NCI-H1417 treated with DMSO at 0.1 percent for 48 hours (cell line): ENCODE data around the gene HDAC7.
"Not testable (repeated sequence)": the region's sequence is repeated elsewhere in the genome, so short reads cannot be mapped to it uniquely, and the experiment has no call there.

Source experiments
- DNase-seq: peaks from one replicate; lab custom pipeline; 2025; lab: John Stamatoyannopoulos, UW

The HDAC7 gene

GRCh38 chr12:47849261-47849660 lies 29.6 kb upstream of the HDAC7 start:
- DNase-seq, result no peak

- no peak for DNase-seq
These were observed 29.1 kb upstream of the HDAC7 start for GRCh38 chr12:47848853-47849252.

- DNase-seq, result no peak
These were observed 26.7 kb upstream of the HDAC7 start for GRCh38 chr12:47846294-47846996.

- no peak for DNase-seq
These were observed 25.4 kb upstream of the HDAC7 start for GRCh38 chr12:47845081-47845480.

- no peak for DNase-seq
These were observed 24.7 kb upstream of the HDAC7 start for GRCh38 chr12:47844264-47845019.

GRCh38 chr12:47843226-47843980 lies 23.7 kb upstream of the HDAC7 start:
- no peak for DNase-seq

GRCh38 chr12:47842543-47842942 lies 22.8 kb upstream of the HDAC7 start:
- not testable (repeated sequence) for DNase-seq

GRCh38 chr12:47841910-47842309 lies 22.2 kb upstream of the HDAC7 start:
- DNase-seq, result no peak

- no peak for DNase-seq
These were observed 21.8 kb upstream of the HDAC7 start for GRCh38 chr12:47841501-47841900.

GRCh38 chr12:47840571-47840970 lies 20.9 kb upstream of the HDAC7 start:
- DNase-seq, result no peak

GRCh38 chr12:47839214-47839876 lies 19.6 kb upstream of the HDAC7 start:
- DNase-seq, result no peak

- no peak for DNase-seq
These were observed 18.7 kb upstream of the HDAC7 start for GRCh38 chr12:47838286-47838931.

- DNase-seq, result peak; percentile 21
These were observed 17.8 kb upstream of the HDAC7 start for GRCh38 chr12:47837190-47838171.

- no peak for DNase-seq
These were observed 16.1 kb upstream of the HDAC7 start for GRCh38 chr12:47835831-47836155.

- DNase-seq, result no peak
These were observed 15.5 kb upstream of the HDAC7 start for GRCh38 chr12:47835006-47835830.

GRCh38 chr12:47834199-47834903 lies 14.6 kb upstream of the HDAC7 start:
- no peak for DNase-seq

GRCh38 chr12:47833591-47834012 lies 13.9 kb upstream of the HDAC7 start:
- no peak for DNase-seq

GRCh38 chr12:47832263-47832933 lies 12.7 kb upstream of the HDAC7 start:
- no peak for DNase-seq

- no peak for DNase-seq
These were observed 9.9 kb upstream of the HDAC7 start for GRCh38 chr12:47829584-47829983.
